Keratinocyte (primary cell): ENCODE data around the gene LHPP. TPM values are rescaled to one million over a fixed set of nuclear protein-coding genes. Genes with fewer than 3 reads are reported as not detected.

Experiments
- DNase-seq: peaks from one replicate; pipeline ENCODE4 v3.0.0-alpha.2; 2011; ENCODE audit warnings: low read depth, missing footprints, low spot score
- FAIRE-seq: peaks from 2 replicates; lab custom pipeline; 2011; peaks lifted over from hg19 to GRCh38; lab: Jason Lieb, UNC
- H2AFZ ChIP-seq: 2 replicates; pipeline ENCODE4 v1.6.0; 2012; ENCODE audit warnings: low read length, control low read depth, inconsistent platforms; ENCODE audit not compliant: control insufficient read depth
- H3K27ac ChIP-seq: 2 replicates; pipeline ENCODE4 v1.5.1; 2011; ENCODE audit warnings: low read length; ENCODE audit not compliant: control insufficient read depth, insufficient read depth
- H3K27me3 ChIP-seq: 3 replicates; pipeline ENCODE4 v1.6.0; 2011; ENCODE audit warnings: low read length; ENCODE audit not compliant: control insufficient read depth, insufficient read depth; ENCODE audit errors: extremely low read depth
- H3K36me3 ChIP-seq, 2 experiments: 2 replicates in 1 of 2; 3 replicates in 1 of 2; pipeline ENCODE4 v1.5.1; 2011; ENCODE audit warnings: low read length in 2 of 2, mild to moderate bottlenecking in 1 of 2; ENCODE audit not compliant: control insufficient read depth in 2 of 2, insufficient read depth in 2 of 2; ENCODE audit errors: extremely low read depth in 1 of 2
- H3K4me1 ChIP-seq: 3 replicates; pipeline ENCODE4 v1.5.1; 2011; ENCODE audit warnings: low read length; ENCODE audit not compliant: control insufficient read depth, insufficient read depth; ENCODE audit errors: extremely low read depth
- H3K4me2 ChIP-seq: 3 replicates; pipeline ENCODE4 v1.6.0; 2011; ENCODE audit warnings: low read depth, low read length; ENCODE audit not compliant: control insufficient read depth, insufficient read depth; ENCODE audit errors: extremely low read depth
- H3K4me3 ChIP-seq, 3 experiments: fragments of 200-600 bp in 1 of 3; sonication (generic) in 1 of 3; 2 replicates in 2 of 3; 3 replicates in 1 of 3; pipeline ENCODE4 v1.5.1; 2011 to 2016; ENCODE audit warnings: low read length in 3 of 3, mild to moderate bottlenecking in 3 of 3, control low read depth in 2 of 3, inconsistent platforms in 1 of 3, low read depth in 1 of 3, mixed read lengths in 1 of 3, mixed run types in 1 of 3, moderate library complexity in 1 of 3; ENCODE audit not compliant: control insufficient read depth in 2 of 3, insufficient read depth in 2 of 3; ENCODE audit errors: extremely low read depth in 1 of 3
- H3K79me2 ChIP-seq: 2 replicates; pipeline ENCODE4 v1.6.0; 2012; ENCODE audit warnings: low read length; ENCODE audit not compliant: control insufficient read depth, insufficient read depth
- H3K9ac ChIP-seq: 3 replicates; pipeline ENCODE4 v1.6.0; 2011; ENCODE audit warnings: low read length; ENCODE audit not compliant: control insufficient read depth, insufficient read depth; ENCODE audit errors: extremely low read depth
- H3K9me1 ChIP-seq: 3 replicates; pipeline ENCODE4 v1.6.0; 2011; ENCODE audit warnings: low read length; ENCODE audit not compliant: control insufficient read depth, insufficient read depth; ENCODE audit errors: extremely low read depth
- H3K9me3 ChIP-seq: 2 replicates; pipeline ENCODE4 v1.5.1; 2012; ENCODE audit warnings: low read depth, low read length; ENCODE audit not compliant: control insufficient read depth
- H4K20me1 ChIP-seq: 3 replicates; pipeline ENCODE4 v1.6.0; 2011; ENCODE audit warnings: low read length; ENCODE audit not compliant: control insufficient read depth, insufficient read depth; ENCODE audit errors: extremely low read depth
- CTCF ChIP-seq, 3 experiments: IDR thresholded peaks in 1 of 3; conservative IDR thresholded peaks in 1 of 3; optimal IDR thresholded peaks in 1 of 3; 2 replicates in 2 of 3; 3 replicates in 1 of 3; pipeline versions ENCODE3 to v1.5.1; 2011; ENCODE audit warnings: low read length in 3 of 3, mild to moderate bottlenecking in 3 of 3, moderate library complexity in 2 of 3, control low read depth in 1 of 3, inconsistent platforms in 1 of 3; ENCODE audit not compliant: insufficient read depth in 2 of 3; ENCODE audit errors: extremely low read depth in 1 of 3
- EZH2 ChIP-seq: IDR thresholded peaks from one replicate; pipeline ENCODE4 v1.6.1; 2012; ENCODE audit warnings: inconsistent platforms, mild to moderate bottlenecking, low read length, moderate library complexity
- dilution Hi-C: fragments of 300-500 bp; cut with MboI; formaldehyde crosslinking; loops from one replicate; pipeline ENCODE4 v1.7.0; 2020; ENCODE audit warnings: low sequenced_read_pairs; ENCODE audit not compliant: extremely low pct_ligation_motif_present
- polyA plus RNA-seq, 5 experiments: library from polyadenylated mRNA; depleted of rRNA in 3 of 5; stranded (reverse) in 3 of 5; stranded (forward) in 1 of 5; unstranded in 1 of 5; fragments of >200 nt; gene quantifications; 1 replicate in 1 of 5; 2 replicates in 3 of 5; 3 replicates in 1 of 5; pipeline versions ENCODE4 v1.2.1 to v1.2.3, GENCODE V29; 2011 to 2012; ENCODE audit warnings: missing spikeins in 2 of 5, low read depth in 1 of 5, low replicate concordance in 1 of 5

The LHPP gene
- polyA plus RNA-seq, 1 donor (not counting 4 experiments of a cell fraction or from before 2014, with no cell fraction given), result 13.1 TPM

- DNase-seq (no peak), FAIRE-seq (no peak)
- H3K79me2 ChIP-seq, result no peaks in the 10 kb centered on the region
- no peak overlapping the region for H3K4me3 ChIP-seq
- no peak overlapping the region for H2AFZ ChIP-seq
- H3K9me3 ChIP-seq, result no peaks in the 10 kb centered on the region
- no peak overlapping the region for H3K9ac ChIP-seq
- H3K4me2 ChIP-seq, result no peak overlapping the region
- H3K9me1 ChIP-seq, result no peaks in the 10 kb centered on the region
- no peaks in the 10 kb centered on the region for H3K27me3 ChIP-seq
- no peaks in the 10 kb centered on the region for H3K36me3 ChIP-seq
- no peaks in the 10 kb centered on the region for H4K20me1 ChIP-seq
- no peak overlapping the region for H3K27ac ChIP-seq
- H3K4me1 ChIP-seq, result no peaks in the 10 kb centered on the region
- TF ChIP-seq EZH2 (no peak), CTCF (optimal IDR thresholded peaks at IDR 0.05 in 1 of 3, IDR thresholded peaks at IDR 0.05 in 1 of 3, conservative IDR thresholded peaks at IDR 0.05 in 1 of 3; ENCODE audit: extremely low read depth in 1 of 3, insufficient read depth in 2 of 3, low read length in 3 of 3) (no peak)
- dilution Hi-C loops, result no loop called here
Observed at GRCh38 chr10:124551755-124552154, 90.1 kb downstream of the LHPP start.

GRCh38 chr10:124552691-124553276 lies 91.2 kb downstream of the LHPP start:
- H3K79me2 ChIP-seq, result no peaks in the 10 kb centered on the region
- H3K9me1 ChIP-seq, result no peaks in the 10 kb centered on the region
- TF ChIP-seq EZH2 (no peak), CTCF (optimal IDR thresholded peaks at IDR 0.05 in 1 of 3, IDR thresholded peaks at IDR 0.05 in 1 of 3, conservative IDR thresholded peaks at IDR 0.05 in 1 of 3; ENCODE audit: extremely low read depth in 1 of 3, insufficient read depth in 2 of 3, low read length in 3 of 3) (no peak)
- H3K9ac ChIP-seq, result no peak overlapping the region
- H3K27me3 ChIP-seq, result no peaks in the 10 kb centered on the region
- FAIRE-seq (no peak), DNase-seq (no peak)
- no peaks in the 10 kb centered on the region for H4K20me1 ChIP-seq
- dilution Hi-C loops, result no loop called here
- H3K36me3 ChIP-seq, result no peaks in the 10 kb centered on the region
- H3K27ac ChIP-seq, result no peak overlapping the region
- H3K4me1 ChIP-seq, result no peaks in the 10 kb centered on the region
- no peak overlapping the region for H3K4me3 ChIP-seq
- H2AFZ ChIP-seq, result no peak overlapping the region
- H3K4me2 ChIP-seq, result no peak overlapping the region
- H3K9me3 ChIP-seq, result no peaks in the 10 kb centered on the region
